GM21717 (cell line): ENCODE data around the gene ABCA7.

Experiments used
- ATAC-seq: cut with Tn5 transposase; IDR thresholded peaks from one replicate; pipeline ENCODE4 v1.9.1; 2021; ENCODE audit warnings: mild to moderate bottlenecking, moderate library complexity; ENCODE audit not compliant: unreplicated experiment

The ABCA7 gene

DNA sequence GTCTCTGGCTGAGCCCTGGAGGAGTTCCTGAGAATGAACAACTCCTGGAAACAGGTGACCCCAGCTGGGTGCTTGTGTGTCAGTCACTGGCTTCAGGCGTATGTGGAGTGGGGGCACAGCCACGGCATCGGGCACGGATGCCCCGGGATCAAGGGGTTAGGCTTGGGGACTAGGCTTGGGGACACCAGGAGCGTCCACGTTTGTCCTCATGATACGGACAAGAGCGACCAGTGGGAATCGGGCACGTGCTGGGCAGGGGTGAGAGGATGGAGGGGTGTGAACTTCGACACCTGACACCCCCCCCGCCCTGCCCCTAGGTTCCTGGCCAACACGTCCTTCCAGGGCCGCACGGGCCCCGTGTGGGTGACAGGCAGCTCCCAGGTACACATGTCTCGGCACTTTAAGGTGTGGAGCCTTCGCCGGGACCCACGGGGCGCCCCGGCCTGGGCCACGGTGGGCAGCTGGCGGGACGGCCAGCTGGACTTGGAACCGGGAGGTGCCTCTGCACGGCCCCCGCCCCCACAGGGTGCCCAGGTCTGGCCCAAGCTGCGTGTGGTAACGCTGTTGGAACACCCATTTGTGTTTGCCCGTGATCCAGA is 35.6 kb upstream of the ABCA7 start:
- ATAC-seq = no peak

DNA sequence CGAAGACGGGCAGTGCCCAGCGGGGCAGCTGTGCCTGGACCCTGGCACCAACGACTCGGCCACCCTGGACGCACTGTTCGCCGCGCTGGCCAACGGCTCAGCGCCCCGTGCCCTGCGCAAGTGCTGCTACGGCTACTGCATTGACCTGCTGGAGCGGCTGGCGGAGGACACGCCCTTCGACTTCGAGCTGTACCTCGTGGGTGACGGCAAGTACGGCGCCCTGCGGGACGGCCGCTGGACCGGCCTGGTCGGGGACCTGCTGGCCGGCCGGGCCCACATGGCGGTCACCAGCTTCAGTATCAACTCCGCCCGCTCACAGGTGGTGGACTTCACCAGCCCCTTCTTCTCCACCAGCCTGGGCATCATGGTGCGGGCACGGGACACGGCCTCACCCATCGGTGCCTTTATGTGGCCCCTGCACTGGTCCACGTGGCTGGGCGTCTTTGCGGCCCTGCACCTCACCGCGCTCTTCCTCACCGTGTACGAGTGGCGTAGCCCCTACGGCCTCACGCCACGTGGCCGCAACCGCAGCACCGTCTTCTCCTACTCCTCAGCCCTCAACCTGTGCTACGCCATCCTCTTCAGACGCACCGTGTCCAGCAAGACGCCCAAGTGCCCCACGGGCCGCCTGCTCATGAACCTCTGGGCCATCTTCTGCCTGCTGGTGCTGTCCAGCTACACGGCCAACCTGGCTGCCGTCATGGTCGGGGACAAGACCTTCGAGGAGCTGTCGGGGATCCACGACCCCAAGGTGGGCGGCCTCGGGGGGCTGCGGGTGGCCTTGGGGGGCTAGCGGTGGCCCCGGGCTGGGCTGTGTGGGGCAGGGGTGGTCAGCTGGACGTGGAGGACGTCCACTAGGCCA is 34.9 kb upstream of the ABCA7 start:
- no peak for ATAC-seq

DNA sequence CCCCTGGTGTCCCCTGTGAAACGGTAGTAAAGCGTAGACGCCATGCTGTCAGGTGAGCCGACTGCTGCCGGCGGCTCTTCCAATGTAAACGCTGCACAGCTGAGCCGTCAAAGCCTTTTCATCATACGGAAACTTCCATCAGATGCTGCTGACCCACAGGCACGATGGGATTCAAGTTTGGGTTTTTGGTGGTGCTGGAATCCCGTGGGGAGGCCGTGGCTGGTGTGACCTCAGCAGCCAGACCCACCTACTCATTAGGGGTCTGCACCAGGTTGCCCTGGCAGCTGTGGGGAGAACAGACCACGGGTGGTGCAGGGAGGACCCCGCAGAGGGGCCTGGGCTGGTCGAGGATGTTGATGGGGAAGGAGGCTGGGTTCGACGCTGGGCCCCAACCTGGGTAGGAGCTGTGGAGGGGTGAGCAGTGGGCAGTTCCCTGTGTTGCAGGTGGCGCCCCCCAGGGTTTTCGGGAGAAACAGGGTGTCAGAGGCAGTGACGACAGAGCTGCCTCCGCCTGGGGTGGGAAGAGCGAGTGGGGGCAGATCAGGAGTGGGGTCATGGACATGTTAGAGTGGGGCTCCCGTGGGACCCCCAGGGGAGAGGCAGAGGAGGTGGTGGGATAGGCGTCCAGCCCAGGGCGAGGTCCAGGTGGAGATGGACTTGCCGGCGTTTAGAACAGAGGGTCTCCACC is 33.1 kb upstream of the ABCA7 start:
- no peak for ATAC-seq

DNA sequence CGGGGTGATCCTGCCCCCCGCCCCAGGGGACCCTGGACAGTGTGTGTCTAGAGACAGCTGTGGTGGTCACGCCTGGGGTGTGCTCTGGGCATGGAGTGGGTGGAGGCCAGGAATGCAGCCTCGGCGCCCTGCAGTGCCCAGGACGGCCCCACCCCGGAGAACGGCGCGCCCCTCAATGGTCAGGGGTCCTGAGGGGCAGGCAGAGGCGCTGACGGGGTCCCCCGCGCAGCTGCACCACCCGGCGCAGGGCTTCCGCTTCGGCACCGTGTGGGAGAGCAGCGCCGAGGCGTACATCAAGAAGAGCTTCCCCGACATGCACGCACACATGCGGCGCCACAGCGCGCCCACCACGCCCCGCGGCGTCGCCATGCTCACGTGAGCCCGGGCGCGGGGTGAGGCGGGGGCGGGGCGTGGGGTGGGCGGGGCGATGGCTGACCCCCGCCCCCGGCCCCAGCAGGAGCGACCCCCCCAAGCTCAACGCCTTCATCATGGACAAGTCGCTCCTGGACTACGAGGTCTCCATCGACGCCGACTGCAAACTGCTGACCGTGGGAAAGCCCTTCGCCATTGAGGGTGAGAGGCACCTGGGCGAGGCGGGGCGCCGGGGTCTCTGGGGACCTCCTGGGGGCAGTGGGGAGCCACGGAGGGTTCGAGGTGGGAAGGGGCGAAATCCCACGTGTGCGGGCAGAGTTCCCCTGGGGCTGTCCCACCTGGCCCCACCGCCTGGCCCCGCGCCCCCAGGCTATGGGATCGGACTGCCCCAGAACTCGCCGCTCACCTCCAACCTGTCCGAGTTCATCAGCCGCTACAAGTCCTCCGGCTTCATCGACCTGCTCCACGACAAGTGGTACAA is 32.3 kb upstream of the ABCA7 start:
- ATAC-seq = no peak

DNA sequence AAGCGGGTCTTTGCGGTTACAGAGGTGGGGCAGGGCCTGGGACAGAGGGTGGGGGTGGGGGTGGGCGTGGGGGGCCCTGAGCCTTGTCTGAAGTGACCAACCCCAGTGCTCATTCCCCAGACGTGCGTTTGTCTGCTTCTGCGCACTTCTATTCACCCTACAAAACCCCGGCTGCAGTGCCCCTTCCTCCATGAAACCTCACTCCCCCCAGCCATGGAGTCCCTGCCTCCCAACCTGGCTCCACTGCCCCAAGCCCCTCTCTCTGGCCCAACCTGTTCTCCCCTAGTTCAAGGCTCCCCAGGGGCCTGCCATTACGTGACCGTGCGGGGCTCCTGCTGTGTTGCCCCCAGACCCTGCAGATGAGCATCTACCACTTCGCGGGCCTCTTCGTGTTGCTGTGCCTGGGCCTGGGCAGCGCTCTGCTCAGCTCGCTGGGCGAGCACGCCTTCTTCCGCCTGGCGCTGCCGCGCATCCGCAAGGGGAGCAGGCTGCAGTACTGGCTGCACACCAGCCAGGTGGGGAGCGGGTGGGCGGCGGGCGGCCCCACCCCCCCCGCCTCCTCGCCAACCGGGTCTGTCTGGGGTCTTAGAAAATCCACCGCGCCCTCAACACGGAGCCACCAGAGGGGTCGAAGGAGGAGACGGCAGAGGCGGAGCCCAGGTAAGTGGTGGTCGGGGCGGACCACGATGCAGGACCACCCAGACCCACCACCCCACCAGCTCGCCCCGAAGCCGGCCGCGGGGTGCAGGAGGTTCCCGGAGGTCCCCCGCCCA is 31.5 kb upstream of the ABCA7 start:
- no peak for ATAC-seq

DNA sequence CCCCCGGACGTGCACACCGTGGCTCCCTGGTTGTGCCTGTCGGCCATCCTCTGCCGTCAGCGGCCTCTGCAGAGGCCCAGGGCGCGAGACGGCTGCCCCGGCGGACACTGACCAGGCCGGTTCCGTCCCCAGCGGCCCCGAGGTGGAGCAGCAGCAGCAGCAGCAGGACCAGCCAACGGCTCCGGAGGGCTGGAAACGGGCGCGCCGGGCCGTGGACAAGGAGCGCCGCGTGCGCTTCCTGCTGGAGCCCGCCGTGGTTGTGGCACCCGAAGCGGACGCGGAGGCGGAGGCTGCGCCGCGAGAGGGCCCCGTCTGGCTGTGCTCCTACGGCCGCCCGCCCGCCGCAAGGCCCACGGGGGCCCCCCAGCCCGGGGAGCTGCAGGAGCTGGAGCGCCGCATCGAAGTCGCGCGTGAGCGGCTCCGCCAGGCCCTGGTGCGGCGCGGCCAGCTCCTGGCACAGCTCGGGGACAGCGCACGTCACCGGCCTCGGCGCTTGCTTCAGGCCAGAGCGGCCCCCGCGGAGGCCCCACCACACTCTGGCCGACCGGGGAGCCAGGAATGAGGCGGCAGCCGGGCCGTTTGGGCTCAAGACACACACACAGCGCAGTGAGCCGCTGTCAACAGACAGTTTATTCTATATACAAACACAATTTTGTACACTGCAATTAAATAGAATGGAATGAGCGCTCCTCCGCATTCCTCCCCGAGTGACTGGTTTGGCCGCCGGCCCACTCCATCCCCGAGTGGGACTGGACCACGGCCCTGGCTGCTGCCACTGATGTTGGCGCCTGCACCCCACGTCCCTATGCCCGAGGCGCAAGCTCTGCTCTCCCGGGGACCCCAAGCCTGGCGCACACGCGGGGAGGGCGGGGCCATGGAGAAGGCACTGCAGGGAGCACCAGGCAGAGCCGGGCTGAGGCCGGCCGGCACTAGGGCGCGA is 30.6 kb upstream of the ABCA7 start:
- no peak for ATAC-seq

DNA sequence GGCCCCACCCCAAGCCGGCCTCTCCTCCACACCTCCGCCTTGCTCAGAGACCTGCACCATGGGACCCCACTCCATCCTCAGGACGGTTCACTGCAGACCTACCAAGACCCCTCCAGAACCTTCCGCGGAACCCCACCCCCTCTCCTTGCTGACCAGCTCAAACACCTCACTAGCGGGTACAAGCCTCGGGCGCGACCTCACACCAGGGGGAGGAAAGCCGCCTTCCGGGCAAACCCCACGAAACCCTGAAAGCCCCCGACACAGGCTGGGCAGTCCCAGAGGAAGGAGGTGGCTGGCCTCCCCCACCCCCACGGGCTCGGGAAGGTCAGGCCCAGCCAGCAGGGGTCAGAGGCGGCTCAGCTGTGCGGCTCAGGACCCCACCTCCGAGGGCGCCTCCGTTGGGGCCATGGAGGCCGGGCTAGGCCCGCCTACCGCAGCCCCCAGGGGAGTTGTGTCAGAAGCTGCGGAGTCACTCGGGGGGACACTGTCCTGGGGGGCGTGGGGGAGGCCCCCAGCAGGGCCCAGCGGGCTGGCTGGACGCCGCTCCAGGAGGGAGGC is 29.8 kb upstream of the ABCA7 start:
- no peak for ATAC-seq

DNA sequence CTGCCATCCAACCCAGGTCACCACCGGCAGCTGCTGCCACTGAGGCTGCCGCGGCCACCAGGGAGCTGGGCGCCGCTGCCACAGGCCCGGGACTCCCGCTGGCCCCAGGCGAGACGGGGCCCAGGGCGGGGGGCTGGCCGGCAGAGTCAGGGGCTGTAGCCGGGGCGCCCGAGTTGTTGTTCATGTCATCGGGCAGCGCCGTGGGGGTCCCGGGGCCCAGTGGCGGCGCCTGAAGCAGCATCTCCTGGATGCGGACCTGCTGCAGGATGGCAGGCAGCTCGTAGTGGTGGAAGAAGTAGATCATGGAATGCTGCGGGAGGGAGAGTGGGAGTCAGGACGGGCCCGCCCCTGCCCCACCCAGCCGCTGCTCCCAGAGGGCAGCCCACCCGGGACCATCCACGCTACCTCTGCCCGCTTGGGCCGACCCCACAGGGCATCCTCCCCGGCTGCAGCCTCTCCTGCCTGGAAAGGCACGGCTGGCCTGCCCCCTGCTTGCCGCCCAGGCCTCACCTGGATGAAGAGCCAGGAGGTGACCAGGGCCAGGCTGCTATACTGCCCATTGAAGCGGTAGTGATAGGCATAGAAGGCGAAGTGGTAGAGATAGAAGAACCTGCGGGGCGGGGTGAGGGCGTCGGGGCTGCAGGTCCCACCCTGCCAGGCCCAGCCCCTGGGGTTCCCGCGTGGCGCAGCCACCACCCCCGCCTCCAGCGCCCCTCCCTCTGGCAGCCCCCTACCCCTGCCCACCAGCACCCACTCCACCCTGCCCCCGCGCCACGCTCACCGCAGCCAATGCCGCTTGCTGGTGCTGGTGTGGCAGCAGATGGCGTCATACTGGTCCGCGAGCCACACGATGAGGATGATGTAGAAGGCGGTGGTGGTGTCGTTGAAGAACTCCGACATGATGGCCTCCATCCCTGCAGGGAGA is 29.1 kb upstream of the ABCA7 start:
- no peak for ATAC-seq

DNA sequence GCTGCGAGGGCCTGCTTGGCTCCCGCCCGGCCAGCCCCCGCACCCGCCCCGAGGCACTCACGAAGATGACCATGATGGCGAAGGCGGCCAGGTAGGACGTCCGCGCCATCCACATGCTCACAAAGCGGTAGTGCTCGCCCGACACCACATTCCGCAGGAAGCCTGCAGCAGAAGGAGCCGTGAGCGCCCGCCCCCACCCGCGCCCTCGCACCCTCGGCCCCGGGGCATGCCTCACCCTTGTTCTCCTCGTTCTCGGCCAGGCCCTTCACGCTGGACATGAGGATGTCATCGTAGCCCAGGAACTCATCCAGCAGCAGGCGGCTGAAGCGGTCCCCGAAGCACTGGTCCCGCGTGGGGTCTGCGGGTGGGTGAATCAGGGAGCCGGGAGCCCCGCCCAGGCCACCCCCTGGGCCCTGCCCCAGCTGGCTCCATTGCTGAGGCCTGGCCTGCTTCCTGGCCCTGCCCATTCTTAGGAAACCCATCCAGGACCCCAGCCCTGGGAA is 28.0 kb upstream of the ABCA7 start:
- no peak for ATAC-seq

DNA sequence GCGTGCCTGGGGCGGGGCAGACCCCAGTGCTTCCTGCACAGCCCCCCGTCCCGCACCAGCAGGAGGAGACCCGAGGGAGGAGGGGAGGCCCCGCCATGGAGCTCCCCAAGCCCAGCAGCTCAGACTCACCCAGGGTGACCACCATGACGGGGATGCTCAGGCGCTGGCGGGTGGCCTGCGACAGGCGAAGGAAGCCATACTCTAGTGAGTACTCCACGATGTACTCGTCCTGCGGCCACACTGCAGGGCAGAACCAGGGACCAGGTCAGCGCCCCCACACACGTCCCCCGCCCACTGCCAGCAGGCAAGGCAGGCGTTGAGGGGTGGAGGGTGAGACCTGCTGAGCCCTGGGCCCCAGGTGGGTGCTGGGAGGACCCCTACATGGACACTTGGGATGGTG is 27.6 kb upstream of the ABCA7 start:
- no peak for ATAC-seq

DNA sequence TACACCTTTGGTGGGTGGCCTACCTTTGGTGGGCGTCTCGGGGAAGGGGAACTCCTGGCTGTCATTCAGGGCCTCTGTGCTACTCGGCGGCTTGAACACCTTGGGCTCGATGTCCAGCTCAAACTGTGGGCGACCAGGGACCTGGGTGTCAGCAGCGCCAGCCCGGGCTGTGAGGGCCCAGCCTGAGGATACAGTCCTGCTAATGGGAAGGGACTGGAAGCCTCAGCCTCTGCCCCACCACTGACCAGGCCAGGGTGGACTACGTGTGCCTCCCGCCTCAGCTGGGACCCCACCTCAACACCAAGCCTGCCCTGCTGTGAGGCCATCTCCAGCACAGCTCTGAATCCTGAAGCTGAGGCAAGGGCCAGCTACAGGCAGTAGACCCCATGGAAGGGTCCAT is 26.7 kb upstream of the ABCA7 start:
- ATAC-seq = no peak

DNA sequence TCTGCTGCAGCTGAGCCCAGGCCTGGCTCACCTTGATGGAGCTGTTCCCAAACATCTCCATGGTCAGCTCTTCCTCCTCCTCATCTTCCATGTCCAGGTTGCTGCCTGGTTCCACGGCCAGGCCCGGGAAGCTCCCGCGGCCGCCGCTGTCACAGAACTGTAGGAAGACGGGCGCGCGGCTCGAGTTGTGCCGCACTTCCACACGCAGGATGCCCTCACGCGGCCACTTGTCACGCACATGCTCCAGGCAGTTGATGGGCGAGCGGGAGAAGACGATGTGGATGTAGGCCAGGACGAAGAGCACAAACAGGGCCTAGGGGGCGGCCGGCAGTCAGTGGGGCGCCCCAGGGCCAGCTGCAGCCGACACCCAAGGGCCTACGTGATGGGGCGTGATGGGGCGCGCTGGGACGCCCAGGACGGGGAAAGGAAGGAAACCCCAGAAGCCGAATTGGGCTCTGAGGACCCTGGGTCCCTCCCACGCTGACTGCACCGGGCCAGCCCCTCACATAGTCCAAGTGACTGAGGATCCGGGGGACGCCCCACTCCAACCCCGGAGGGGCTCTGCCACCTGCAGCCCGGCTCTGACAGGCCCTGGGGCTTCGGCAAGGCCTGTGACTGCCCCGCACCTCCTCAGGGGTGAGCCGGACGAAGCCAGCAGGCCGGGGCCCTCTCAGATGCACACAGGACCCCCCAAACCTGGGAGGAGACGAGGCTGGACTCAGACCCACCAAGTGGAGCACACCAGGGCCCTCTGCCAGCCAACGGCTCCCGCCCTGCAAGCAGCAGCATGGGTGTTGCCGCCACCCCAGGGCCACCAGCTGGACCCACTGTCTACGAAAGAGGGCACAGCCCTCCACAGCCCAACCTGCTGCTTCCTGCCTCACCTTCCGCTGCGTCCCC is 25.5 kb upstream of the ABCA7 start:
- no peak for ATAC-seq

DNA sequence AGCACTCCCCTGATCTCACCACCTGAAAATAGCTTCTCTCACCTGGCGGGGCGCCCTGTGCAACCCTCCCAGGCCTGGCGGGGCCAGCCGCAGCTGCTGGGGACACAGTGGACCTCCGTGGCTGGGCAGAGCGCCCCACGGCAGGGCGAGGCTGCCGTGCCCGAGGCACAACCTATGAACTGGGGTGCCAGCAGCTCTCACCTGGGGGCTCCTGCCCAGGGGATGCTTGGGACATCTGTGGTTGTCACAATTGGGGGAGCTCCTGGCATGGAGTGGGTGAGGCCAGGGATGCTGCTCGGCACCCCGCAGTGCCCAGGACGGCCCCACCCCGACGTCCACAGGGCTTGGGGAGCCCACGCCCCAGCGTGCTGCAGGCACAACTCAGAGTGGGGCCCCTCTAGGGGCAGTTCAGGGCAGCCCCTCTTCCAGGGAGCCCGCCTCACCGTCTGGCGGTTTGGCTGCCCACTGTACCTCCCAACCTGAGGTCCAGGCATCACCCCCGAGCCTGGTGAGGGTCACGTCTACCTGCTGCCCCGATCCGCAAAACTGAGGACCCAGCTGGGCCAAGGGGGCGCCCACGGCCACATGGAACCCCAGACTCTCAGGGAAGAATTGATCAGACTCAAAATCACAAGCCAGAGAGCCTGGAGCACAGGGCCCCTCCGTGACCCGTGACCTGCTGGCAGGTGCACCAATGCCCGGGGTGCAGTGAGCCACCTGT is 24.7 kb upstream of the ABCA7 start:
- no peak for ATAC-seq

DNA sequence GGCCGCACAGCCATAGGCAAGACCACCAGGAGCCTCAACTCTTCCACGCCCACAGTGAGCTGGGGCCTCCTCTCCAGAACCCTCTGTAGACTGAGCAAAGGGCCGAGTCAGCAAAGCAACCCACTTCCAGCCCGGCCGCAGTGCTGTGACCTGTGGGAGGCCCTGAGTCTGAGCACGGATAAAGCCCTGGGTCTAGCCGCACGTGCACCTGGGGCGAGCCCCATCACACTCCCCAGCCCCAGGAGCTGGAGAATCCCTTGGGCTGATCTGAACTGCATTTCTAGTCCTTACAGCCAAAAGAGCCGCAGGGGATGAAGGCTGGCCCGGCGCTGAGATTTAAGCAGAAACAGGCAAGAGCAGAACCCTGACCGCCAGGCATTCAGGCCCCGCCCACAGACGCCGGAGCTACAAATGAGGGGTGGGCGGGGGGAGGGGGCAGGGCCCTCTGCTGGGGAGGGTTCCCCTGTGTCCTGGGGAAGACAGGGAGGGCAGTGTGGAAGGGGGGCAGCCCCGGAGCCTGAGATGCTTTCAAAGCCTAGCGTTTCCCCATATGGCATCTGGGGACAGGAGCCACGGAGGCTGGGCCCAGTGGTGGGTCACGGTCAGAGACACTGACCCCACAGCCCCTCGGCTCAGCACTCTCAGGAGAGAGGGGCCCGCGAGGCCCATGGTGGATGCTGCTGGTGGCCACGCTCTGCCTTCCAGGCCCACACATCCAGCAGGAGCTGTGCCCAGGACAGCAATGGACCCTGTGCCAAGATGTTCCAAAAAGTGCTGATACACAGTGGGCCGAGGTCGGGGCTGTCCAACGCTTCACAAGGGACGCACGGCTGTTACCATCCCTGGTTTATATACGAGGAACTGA is 23.9 kb upstream of the ABCA7 start:
- ATAC-seq = no peak

DNA sequence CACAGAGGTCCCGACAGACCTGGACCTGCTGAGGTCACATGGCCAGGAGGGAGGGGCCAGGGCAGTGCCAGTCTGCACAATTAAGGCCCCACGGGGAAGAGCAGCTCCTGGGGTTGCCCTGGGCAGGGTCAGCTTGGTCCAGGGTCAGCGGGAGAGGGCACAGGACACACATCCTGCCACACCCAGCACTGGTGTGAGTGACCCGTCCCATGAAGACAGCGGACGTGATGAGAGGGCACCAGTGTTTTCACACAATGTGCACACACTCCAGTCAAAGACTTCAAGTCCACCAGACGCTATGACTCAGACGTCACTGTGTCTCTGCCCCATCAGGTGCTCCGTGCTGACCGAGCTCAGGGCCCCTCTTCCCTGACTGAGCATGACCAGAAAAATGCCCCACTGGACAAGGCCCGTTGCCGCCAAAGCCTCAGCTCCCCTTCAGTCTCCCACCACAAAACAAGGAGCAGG is 23.2 kb upstream of the ABCA7 start:
- ATAC-seq = no peak
